Measurements from ENCODE around the gene MYBBP1A. TPM values are rescaled to one million over a fixed set of nuclear protein-coding genes. Genes with fewer than 3 reads are reported as not detected.
A peak's percentile ranks its signal among the peaks of the same experiment; 100 is the strongest.

The MYBBP1A gene
- total and polyA plus RNA-seq, 2 donors (not counting 1 experiment from before 2014, with no cell fraction given): 72.4 to 74.4 TPM

GRCh38 chr17:4583206-4583605, 28.0 kb upstream of the MYBBP1A start:
- ChIA-PET POLR2A (no interaction called here), CTCF (no interaction called here)
- Mint-ChIP-seq H3K27me3 (peaks cover 44% of the 10 kb centered on the region), H3K4me1 (peaks cover 8% of the 10 kb centered on the region), H3K27ac (no peak overlapping the region), H3K4me3 (peak overlapping the region; percentile 88), H3K9me3 (ENCODE audit: insufficient read depth) (no peaks in the 10 kb centered on the region)
- intact Hi-C loops (cut with micrococcal nuclease): no loop called here
- 68% methylated on average over 2 of the region's 3 CpGs for WGBS (ENCODE audit: insufficient coverage)
- TF ChIP-seq EZH2 (IDR thresholded peaks at IDR 0.05; ENCODE audit: borderline replicate concordance, insufficient read depth, low read depth, low read length, poor library complexity, severe bottlenecking) (no peak), CTCF (IDR thresholded peaks at IDR 0.05) (no peak)
- Histone ChIP-seq H3K27me3 (replicated peaks in 1 of 4; ENCODE audit: control extremely low read depth in 1 of 4, control insufficient read depth in 3 of 4, insufficient read depth in 4 of 4, low read length in 3 of 4) (peaks cover 0 to 41% (median 22%) of the 10 kb centered on the region in 4 experiments), H3K4me3 (ENCODE audit: control extremely low read depth in 1 of 5, extremely low read depth in 1 of 5, insufficient read depth in 1 of 5, low read depth in 2 of 5, low read length in 4 of 5) (no peak overlapping the region), H3K4me1 (ENCODE audit: control insufficient read depth in 2 of 2, insufficient read depth in 2 of 2, low read length in 2 of 2) (peaks cover 8 to 16% of the 10 kb centered on the region in 2 donors), H3K79me2 (ENCODE audit: control insufficient read depth, insufficient read depth, low read length) (no peaks in the 10 kb centered on the region), H3K9me3 (ENCODE audit: control extremely low read depth in 1 of 3, control insufficient read depth in 2 of 3, insufficient read depth in 1 of 3, low read length in 2 of 3) (peaks cover 0 to 7% (median 0%) of the 10 kb centered on the region in 3 donors), H4K20me1 (ENCODE audit: control insufficient read depth, insufficient read depth, low read length, poor library complexity, severe bottlenecking) (no peaks in the 10 kb centered on the region), H3K36me3 (replicated peaks in 1 of 2; ENCODE audit: control extremely low read depth in 1 of 2, control insufficient read depth in 1 of 2, extremely low read depth in 1 of 2, insufficient read depth in 2 of 2, low read length in 1 of 2) (no peaks in the 10 kb centered on the region), H3K27ac (ENCODE audit: low read length in 2 of 2) (no peak overlapping the region), H2AFZ (ENCODE audit: insufficient read depth, low read depth, low read length, poor library complexity, severe bottlenecking) (no peak overlapping the region), H3K4me2 (replicated peaks; ENCODE audit: low read depth, low read length, poor library complexity, severe bottlenecking) (no peak overlapping the region), H3K9ac (ENCODE audit: low read length) (no peak overlapping the region)
- no peak for DNase-seq
- ATAC-seq (ENCODE audit: low read depth): no peak

- Histone ChIP-seq H3K9me3 (ENCODE audit: control extremely low read depth in 1 of 3, control insufficient read depth in 2 of 3, insufficient read depth in 1 of 3, low read length in 2 of 3) (peaks cover 0 to 7% (median 0%) of the 10 kb centered on the region in 3 donors), H3K36me3 (replicated peaks in 1 of 2; ENCODE audit: control extremely low read depth in 1 of 2, control insufficient read depth in 1 of 2, extremely low read depth in 1 of 2, insufficient read depth in 2 of 2, low read length in 1 of 2) (no peaks in the 10 kb centered on the region), H3K4me3 (ENCODE audit: control extremely low read depth in 1 of 5, extremely low read depth in 1 of 5, insufficient read depth in 1 of 5, low read depth in 2 of 5, low read length in 4 of 5) (no peak overlapping the region), H3K4me2 (replicated peaks; ENCODE audit: low read depth, low read length, poor library complexity, severe bottlenecking) (no peak overlapping the region), H3K79me2 (ENCODE audit: control insufficient read depth, insufficient read depth, low read length) (no peaks in the 10 kb centered on the region), H3K27ac (ENCODE audit: low read length in 2 of 2) (no peak overlapping the region), H2AFZ (ENCODE audit: insufficient read depth, low read depth, low read length, poor library complexity, severe bottlenecking) (no peak overlapping the region), H4K20me1 (ENCODE audit: control insufficient read depth, insufficient read depth, low read length, poor library complexity, severe bottlenecking) (no peaks in the 10 kb centered on the region), H3K4me1 (ENCODE audit: control insufficient read depth in 2 of 2, insufficient read depth in 2 of 2, low read length in 2 of 2) (peaks cover 8 to 16% of the 10 kb centered on the region in 2 donors), H3K9ac (ENCODE audit: low read length) (no peak overlapping the region), H3K27me3 (replicated peaks in 1 of 4; ENCODE audit: control extremely low read depth in 1 of 4, control insufficient read depth in 3 of 4, insufficient read depth in 4 of 4, low read length in 3 of 4) (peaks cover 0 to 41% (median 22%) of the 10 kb centered on the region in 4 experiments)
- intact Hi-C loops (cut with micrococcal nuclease): no loop called here
- 86% methylated on average over 6 of the region's 8 CpGs for WGBS (ENCODE audit: insufficient coverage)
- peaks cover 44% of the 10 kb centered on the region for H3K27me3 Mint-ChIP-seq
- TF ChIP-seq CTCF (IDR thresholded peaks at IDR 0.05) (no peak), EZH2 (IDR thresholded peaks at IDR 0.05; ENCODE audit: borderline replicate concordance, insufficient read depth, low read depth, low read length, poor library complexity, severe bottlenecking) (no peak)
- H3K27ac Mint-ChIP-seq: no peak overlapping the region
- no peaks in the 10 kb centered on the region for H3K9me3 Mint-ChIP-seq (ENCODE audit: insufficient read depth)
- DNase-seq (no peak), ATAC-seq (ENCODE audit: low read depth) (no peak)
- ChIA-PET CTCF (no interaction called here), POLR2A (no interaction called here)
- H3K4me3 Mint-ChIP-seq: no peak overlapping the region
- H3K4me1 Mint-ChIP-seq: peaks cover 8% of the 10 kb centered on the region
Observed at GRCh38 chr17:4582691-4583090, 27.5 kb upstream of the MYBBP1A start.

All from B cell (primary cell).